Endothelial cell of umbilical vein (primary cell): Measurements from ENCODE around the gene RECQL. TPM values are rescaled to one million over a fixed set of nuclear protein-coding genes. Genes with fewer than 3 reads are reported as not detected.

Source experiments
- BruUV-seq: library from RNA; stranded (reverse); fragments of 400-500 nt; replicated peaks from 2 replicates; lab custom pipeline; 2021; lab: Mats Ljungman, UMichigan
- CTCF ChIA-PET: fragments of 300-600, 350-600 bp; sonication (Branson Sonifier 250); formaldehyde crosslinking; loops from one replicate; lab custom pipeline; 2021; ENCODE audit warnings: antibody characterized with exemption, inconsistent platforms; lab: Charles Lee
- POLR2A ChIA-PET: fragments of 300-600, 350-600 bp; sonication (Branson Sonifier 250); formaldehyde crosslinking; loops from one replicate; lab custom pipeline; 2021; ENCODE audit warnings: antibody characterized with exemption, inconsistent platforms; lab: Charles Lee
- DNase-seq: peaks from one replicate; pipeline ENCODE4 v3.0.0-alpha.2; 2011; ENCODE audit warnings: low read depth, low spot score
- FAIRE-seq: peaks from 2 replicates; lab custom pipeline; 2011; peaks lifted over from hg19 to GRCh38; lab: Jason Lieb, UNC
- H2AFZ ChIP-seq: 2 replicates; pipeline ENCODE4 v1.6.0; 2012; ENCODE audit warnings: low read depth, low read length, control low read depth, inconsistent platforms
- H3K27ac ChIP-seq: 2 replicates; pipeline ENCODE4 v1.5.1; 2011; ENCODE audit warnings: low read depth, mild to moderate bottlenecking, control low read depth, low read length, moderate library complexity; ENCODE audit not compliant: insufficient read depth
- H3K27me3 ChIP-seq, 2 experiments: 2 replicates each; pipeline versions ENCODE4 v1.6.0 to v1.6.1; 2011; ENCODE audit warnings: low read length in 2 of 2, mixed read lengths in 1 of 2; ENCODE audit not compliant: control insufficient read depth in 2 of 2, insufficient read depth in 2 of 2
- H3K36me3 ChIP-seq, 2 experiments: 2 replicates in 1 of 2; 3 replicates in 1 of 2; pipeline ENCODE4 v1.5.1; 2011; ENCODE audit warnings: low read length in 2 of 2, mild to moderate bottlenecking in 1 of 2, moderate library complexity in 1 of 2; ENCODE audit not compliant: control insufficient read depth in 2 of 2, insufficient read depth in 2 of 2; ENCODE audit errors: extremely low read depth in 1 of 2
- H3K4me1 ChIP-seq: 3 replicates; pipeline ENCODE4 v1.5.1; 2011; ENCODE audit warnings: mild to moderate bottlenecking, low read length; ENCODE audit not compliant: control insufficient read depth, insufficient read depth; ENCODE audit errors: extremely low read depth
- H3K4me2 ChIP-seq: 2 replicates; pipeline ENCODE4 v1.6.1; 2011; ENCODE audit warnings: low read length, control low read depth, mixed read lengths; ENCODE audit not compliant: insufficient read depth
- H3K4me3 ChIP-seq, 3 experiments: fragments of 200-600 bp in 1 of 3; sonication (generic), shearing (Covaris generic) in 1 of 3; replicated peaks in 1 of 3; 2 replicates each; pipeline ENCODE4 v1.5.1; 2011 to 2016; ENCODE audit warnings: control low read depth in 3 of 3, low read length in 3 of 3, mild to moderate bottlenecking in 2 of 3, inconsistent platforms in 1 of 3, low read depth in 1 of 3, moderate library complexity in 1 of 3; ENCODE audit not compliant: insufficient read depth in 1 of 3
- H3K79me2 ChIP-seq: 2 replicates; pipeline ENCODE4 v1.6.0; 2012; ENCODE audit warnings: low read length, inconsistent platforms; ENCODE audit not compliant: control insufficient read depth, insufficient read depth
- H3K9ac ChIP-seq: replicated peaks from 2 replicates; pipeline ENCODE3; 2011; ENCODE audit warnings: low read length, control low read depth; ENCODE audit not compliant: insufficient read depth; ENCODE audit errors: extremely low read depth
- H3K9me1 ChIP-seq: replicated peaks from 3 replicates; pipeline ENCODE4 v1.6.0; 2011; ENCODE audit warnings: mild to moderate bottlenecking, low read length; ENCODE audit not compliant: control insufficient read depth, insufficient read depth; ENCODE audit errors: extremely low read depth
- H3K9me3 ChIP-seq: replicated peaks from 2 replicates; pipeline ENCODE4 v1.5.1; 2012; ENCODE audit warnings: low read length, inconsistent platforms; ENCODE audit not compliant: control insufficient read depth, insufficient read depth
- H4K20me1 ChIP-seq: replicated peaks from 2 replicates; pipeline ENCODE3; 2011; ENCODE audit warnings: mild to moderate bottlenecking, low read length; ENCODE audit not compliant: control insufficient read depth, insufficient read depth; ENCODE audit errors: extremely low read depth
- CTCF ChIP-seq, 2 donors: IDR thresholded peaks; 1 replicate in 1 of 2; 2 replicates in 1 of 2; pipeline ENCODE4 v1.5.1; 2011; ENCODE audit warnings: low read length in 2 of 2, mild to moderate bottlenecking in 2 of 2, moderate library complexity in 2 of 2, control low read depth in 1 of 2, inconsistent platforms in 1 of 2, low read depth in 1 of 2; ENCODE audit not compliant: insufficient read depth in 1 of 2; ENCODE audit errors: extremely low read depth in 1 of 2
- EZH2 ChIP-seq: IDR thresholded peaks from 2 replicates; pipeline ENCODE4 v1.6.1; 2012; ENCODE audit warnings: borderline replicate concordance, low read depth, mild to moderate bottlenecking, moderate library complexity, low read length, inconsistent platforms; ENCODE audit not compliant: severe bottlenecking
- FOS ChIP-seq: IDR thresholded peaks from 2 replicates; pipeline ENCODE4 v1.6.1; 2011; ENCODE audit warnings: mild to moderate bottlenecking, low read length, moderate library complexity, borderline replicate concordance; ENCODE audit not compliant: insufficient read depth
- GATA2 ChIP-seq: IDR thresholded peaks from 2 replicates; pipeline ENCODE4 v1.7.0; 2011; ENCODE audit warnings: low read depth, mild to moderate bottlenecking, moderate library complexity, mixed read lengths, low read length; ENCODE audit not compliant: insufficient read length, insufficient read depth
- JUN ChIP-seq: IDR thresholded peaks from 2 replicates; pipeline ENCODE4 v1.6.1; 2011; ENCODE audit warnings: borderline replicate concordance, low read depth; ENCODE audit not compliant: insufficient read length, insufficient read depth
- MAX ChIP-seq: IDR thresholded peaks from 2 replicates; pipeline ENCODE4 v1.6.1; 2011; ENCODE audit not compliant: insufficient read depth, insufficient read length
- MYC ChIP-seq: IDR thresholded peaks from one replicate; pipeline ENCODE4 v1.6.1; 2011; ENCODE audit warnings: mild to moderate bottlenecking, low read depth, low read length
- POLR2A ChIP-seq: IDR thresholded peaks from 2 replicates; pipeline ENCODE4 v1.6.1; 2012; ENCODE audit warnings: low read depth, mild to moderate bottlenecking, control low read depth, low read length
- POLR2AphosphoS5 ChIP-seq: IDR thresholded peaks from 2 replicates; pipeline ENCODE4 v1.6.1; 2012; ENCODE audit warnings: low read depth, mild to moderate bottlenecking, control low read depth, low read length, moderate library complexity; ENCODE audit not compliant: insufficient read depth
- dilution Hi-C: fragments of 300-500 bp; cut with MboI; formaldehyde crosslinking; loops from one replicate; pipeline ENCODE4 v1.15.0; 2019; ENCODE audit warnings: low sequenced_read_pairs; ENCODE audit not compliant: extremely low pct_ligation_motif_present
- intact Hi-C: fragments of 100-400 bp; cut with micrococcal nuclease; formaldehyde crosslinking; loops from one replicate; pipeline ENCODE4 v1.10.0; 2022
- polyA plus RNA-seq, 4 experiments: library from polyadenylated mRNA; depleted of rRNA in 3 of 4; stranded (reverse) in 3 of 4; unstranded in 1 of 4; fragments of >200 nt; gene quantifications; 2 replicates each; pipeline versions ENCODE4 v1.2.1 to v1.2.3, GENCODE V29; 2011 to 2012; ENCODE audit warnings: missing spikeins in 1 of 4
- total RNA-seq: library from RNA; stranded (reverse); gene quantifications from 2 replicates; pipeline ENCODE4 v1.2.3, GENCODE V29; 2021

The RECQL gene
- total and polyA plus RNA-seq, 2 donors (not counting 3 experiments of a cell fraction or from before 2014, with no cell fraction given), result 9.3 to 50.3 TPM

DNA sequence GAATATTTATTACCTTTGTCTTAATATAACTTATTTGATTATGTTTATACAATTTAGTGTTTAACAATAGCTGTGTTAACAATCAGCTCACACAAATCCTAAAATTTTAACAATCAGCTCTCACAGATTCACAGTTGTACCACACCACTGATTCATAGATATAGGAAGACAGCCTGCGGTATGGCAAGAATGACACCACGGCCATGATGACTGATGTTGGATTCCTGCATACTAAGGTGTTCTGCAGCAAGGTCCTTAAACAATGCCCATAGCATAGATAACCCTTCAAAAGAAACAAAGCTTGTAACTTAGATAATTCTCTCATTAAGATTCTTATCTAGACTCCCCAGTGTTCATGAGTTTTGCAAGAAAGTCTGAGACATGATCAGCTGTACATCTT, 67.9 kb downstream of the RECQL start:
- dilution Hi-C loops (no loop called here), intact Hi-C loops (no loop called here)
- ChIA-PET CTCF (no interaction called here), POLR2A (no interaction called here)
- H3K9me1 ChIP-seq, result no peaks in the 10 kb centered on the region
- DNase-seq, result no peak
- BruUV-seq, result no TSS peak
- TF ChIP-seq CTCF (IDR thresholded peaks at IDR 0.05; ENCODE audit: extremely low read depth in 1 of 2, insufficient read depth in 1 of 2, low read depth in 1 of 2, low read length in 2 of 2) (no peak), POLR2A (no peak), JUN (no peak), FOS (no peak), GATA2 (no peak), POLR2AphosphoS5 (no peak), MYC (no peak), MAX (no peak), EZH2 (no peak)
- H3K9ac ChIP-seq, result no peak overlapping the region
- H3K4me1 ChIP-seq, result peaks cover 7% of the 10 kb centered on the region
- H2AFZ ChIP-seq, result no peak overlapping the region
- no peaks in the 10 kb centered on the region for H3K79me2 ChIP-seq
- H3K36me3 ChIP-seq, result no peaks in the 10 kb centered on the region
- H3K4me3 ChIP-seq, result no peak overlapping the region
- no peaks in the 10 kb centered on the region for H3K27me3 ChIP-seq
- H3K4me2 ChIP-seq, result no peak overlapping the region
- H4K20me1 ChIP-seq, result no peaks in the 10 kb centered on the region
- no peaks in the 10 kb centered on the region for H3K9me3 ChIP-seq
- no peak overlapping the region for H3K27ac ChIP-seq
- no peak for FAIRE-seq
